Measurements from ENCODE around the gene PSME2.

Gene PSME2

GRCh38 chr14:24179294-24179960, 33.0 kb upstream of the PSME2 start:
- no peak for DNase-seq (ENCODE audit: low spot score)

DNA sequence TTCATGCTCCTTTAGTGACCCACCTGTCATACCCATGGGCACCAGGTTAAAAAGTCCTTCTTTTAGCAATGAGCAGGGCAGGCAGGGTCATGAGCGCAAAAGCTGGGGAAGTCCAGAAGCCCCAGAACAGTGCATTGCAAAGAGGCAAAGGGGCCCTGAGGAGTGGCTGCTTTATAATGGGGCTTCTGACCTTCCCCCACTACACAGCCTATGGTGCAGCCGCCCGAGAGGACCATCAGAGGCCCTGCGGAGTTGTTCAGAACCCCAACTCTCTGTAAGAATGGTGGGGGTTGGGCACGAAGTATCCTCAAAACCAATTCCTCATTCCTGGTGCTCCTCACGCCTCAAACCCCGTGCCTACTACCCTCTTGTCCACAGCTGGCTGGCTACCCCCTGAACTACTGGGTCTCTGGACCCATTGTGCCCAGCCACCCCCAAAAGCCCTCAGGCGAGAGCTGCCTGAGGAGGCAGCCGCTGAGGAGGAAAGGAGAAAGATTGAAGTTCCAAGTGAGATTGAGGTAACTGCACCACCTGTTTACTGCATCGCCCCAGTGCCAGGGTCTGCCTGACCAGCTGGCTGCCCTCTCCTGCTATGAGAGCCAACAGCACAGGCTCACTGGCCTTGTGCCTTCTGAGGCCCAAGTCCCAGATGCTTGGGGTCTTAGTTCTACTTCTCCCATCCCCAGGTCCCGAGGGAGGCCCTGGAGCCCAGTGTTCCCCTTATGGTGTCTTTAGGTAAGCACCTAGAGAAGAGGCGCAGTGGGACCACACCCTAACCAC, 32.2 kb upstream of the PSME2 start:
- DNase-seq (ENCODE audit: low spot score) = no peak

GRCh38 chr14:24177891-24178290, 31.5 kb upstream of the PSME2 start:
- DNase-seq (ENCODE audit: low spot score) = no peak

DNA sequence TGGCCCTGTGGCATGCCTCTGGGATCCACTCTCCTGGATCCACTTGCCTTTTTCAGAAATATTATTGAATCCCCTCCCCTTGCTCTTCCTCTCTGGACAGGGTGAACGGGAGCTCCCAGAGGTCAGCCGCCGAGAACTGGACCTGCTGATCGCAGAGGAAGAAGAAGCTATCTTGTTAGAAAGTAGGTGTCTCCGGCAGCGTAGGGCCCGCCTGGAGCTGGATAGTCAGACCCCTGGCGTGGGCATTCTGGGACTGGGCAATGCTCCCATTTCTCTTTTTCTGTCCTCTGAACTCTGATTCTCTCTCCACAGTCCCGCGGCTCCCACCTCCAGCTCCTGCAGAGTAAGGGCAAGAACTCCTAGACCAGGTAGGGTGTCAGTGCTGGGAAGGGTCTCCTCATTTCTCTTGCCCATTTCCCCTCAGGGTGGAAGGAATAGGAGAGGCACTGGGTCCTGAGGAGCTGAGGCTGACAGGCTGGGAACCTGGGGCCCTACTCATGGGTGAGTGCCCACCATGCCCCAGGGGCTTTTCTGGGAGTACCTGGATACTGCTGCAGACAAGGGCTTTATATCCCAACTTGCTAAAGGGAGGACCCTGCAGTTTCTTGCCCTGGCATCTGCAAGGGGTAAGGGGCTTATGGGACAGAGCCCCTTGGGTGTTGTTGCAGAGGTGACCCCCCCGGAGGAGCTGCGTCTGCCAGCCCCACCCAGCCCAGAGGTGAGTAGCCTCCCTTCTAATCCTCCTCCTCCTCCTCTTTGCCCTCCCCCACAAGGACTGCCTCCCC, 30.8 kb upstream of the PSME2 start:
- DNase-seq (ENCODE audit: low spot score) = no peak

DNA sequence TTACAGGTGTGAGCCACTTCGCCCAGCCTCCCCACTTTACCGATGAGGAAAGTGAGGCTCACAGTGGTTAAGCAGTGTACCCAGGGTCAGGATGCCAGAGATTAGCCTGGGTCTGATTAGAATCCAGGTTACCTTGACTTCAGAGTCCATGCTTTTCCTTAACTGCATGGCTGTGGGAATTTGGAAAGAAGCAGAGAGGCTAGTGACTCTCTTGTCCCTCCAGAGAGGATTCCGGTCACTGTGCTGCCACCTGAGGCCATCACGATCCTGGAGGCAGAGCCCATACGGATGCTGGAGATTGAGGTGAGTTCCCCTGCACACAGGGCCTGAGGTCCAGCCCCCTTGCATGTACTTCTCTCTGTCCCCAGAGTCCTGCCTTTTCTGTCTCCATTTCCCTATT, 30.2 kb upstream of the PSME2 start:
- DNase-seq (ENCODE audit: low spot score) = no peak

- no peak for DNase-seq (ENCODE audit: low spot score)
Measured at GRCh38 chr14:24172871-24173281, 26.5 kb upstream of the PSME2 start.

GRCh38 chr14:24172261-24172860, 26.0 kb upstream of the PSME2 start:
- no peak for DNase-seq (ENCODE audit: low spot score)

DNA sequence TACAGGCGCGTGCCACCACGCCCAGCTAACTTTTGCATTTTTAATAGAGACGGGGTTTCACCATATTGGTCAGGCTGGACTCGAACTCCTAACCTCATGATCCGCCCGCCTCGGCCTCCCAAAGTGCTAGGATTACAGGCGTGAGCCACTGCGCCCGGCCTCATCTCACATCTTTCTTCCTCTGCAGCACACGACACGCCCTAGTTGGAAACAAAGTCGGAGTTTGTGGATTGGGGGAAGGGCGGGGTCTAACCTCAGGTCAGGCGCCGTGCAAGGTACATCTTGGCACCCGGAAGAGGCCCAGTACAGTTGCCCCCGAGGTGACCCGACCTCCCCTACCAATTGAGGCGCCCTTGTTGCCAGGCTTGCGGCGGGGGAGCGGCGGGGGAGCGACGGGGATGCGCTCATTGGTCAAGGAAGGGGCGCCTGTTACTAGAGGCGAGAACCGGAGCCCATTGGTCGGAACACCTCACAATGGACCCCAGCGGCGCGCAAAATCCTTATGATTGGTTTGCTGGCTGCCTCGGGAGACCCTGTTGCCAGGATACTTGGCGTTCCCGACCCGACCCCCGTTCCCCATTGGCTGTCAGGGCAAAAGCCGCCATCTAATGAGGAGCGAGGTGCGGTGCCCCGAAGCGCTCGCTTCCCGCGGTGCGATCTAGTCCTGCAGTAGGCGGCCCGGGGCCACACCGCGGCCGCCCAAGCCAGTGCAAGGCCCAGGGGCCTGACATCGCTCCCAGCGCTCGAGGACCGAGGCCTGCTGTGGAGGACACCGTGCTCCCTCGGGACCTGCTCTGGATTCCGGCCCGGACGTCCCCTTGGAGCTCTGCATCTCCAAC, 25.2 kb upstream of the PSME2 start, which contains the start of gene REC8:
Gene REC8, plus strand, starts transcription at position 659 of the 839 bp plus-strand sequence. CDS start 473 bp downstream, outside the sequence.
- DNase-seq (ENCODE audit: low spot score) = peak; percentile 92

DNA sequence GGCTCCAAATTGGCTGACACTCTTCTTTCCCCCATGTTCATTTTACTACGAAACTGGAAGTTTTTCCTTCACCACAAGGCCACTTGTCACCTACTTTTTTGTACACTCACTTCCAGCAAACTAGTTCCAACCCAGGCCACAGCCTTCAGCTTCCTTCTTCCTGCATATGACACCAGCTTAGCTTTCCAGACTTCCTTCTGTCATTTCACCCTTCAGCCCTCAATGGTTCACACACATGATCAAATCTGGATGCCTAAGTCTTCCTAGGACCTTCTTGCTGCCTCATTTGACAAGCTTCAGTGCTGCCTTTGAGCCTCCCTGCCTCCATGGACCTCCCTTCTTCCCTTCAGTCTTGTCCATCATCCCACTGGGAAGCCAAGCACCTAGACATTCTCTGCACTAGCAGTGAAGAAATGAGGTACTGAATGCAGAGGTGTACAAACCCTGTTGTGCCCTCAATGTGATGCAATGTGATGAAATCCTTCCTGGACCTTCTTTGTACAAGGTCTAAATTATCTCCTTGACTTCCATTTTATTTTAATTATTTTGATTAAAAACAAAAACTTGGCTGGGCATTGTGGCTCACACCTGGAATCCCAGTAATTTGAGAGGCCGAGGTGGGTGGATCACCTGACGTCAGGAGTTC, 21.2 kb upstream of the PSME2 start:
- no peak for DNase-seq (ENCODE audit: low spot score)

DNA sequence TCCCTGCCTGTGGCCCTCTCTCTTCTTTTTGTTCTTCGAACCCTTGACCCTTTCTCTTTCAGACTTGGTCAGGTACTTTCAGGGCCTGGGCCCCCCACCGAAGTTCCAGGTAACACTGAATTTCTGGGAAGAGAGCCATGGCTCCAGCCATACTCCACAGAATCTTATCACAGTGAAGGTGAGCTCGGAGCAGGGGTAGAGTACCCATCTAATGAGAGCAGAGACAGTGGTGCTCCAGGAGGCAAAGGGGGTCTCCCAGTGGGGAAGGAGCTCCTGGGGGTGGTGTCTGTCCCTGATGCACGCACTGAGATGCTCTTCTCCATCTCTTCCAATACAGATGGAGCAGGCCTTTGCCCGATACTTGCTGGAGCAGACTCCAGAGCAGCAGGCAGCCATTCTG, 19.4 kb upstream of the PSME2 start:
- no peak for DNase-seq (ENCODE audit: low spot score)

DNA sequence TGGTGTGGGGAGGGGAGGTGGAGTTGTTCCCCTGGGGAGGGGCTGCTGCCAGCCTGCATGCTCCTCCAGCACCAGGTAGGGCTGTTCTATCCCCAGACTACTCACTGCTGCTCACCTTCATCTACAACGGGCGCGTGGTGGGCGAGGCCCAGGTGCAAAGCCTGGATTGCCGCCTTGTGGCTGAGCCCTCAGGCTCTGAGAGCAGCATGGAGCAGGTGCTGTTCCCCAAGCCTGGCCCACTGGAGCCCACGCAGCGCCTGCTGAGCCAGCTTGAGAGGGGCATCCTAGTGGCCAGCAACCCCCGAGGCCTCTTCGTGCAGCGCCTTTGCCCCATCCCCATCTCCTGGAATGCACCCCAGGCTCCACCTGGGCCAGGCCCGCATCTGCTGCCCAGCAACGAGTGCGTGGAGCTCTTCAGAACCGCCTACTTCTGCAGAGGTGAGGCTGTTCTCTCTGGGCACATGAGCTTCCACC, 18.1 kb upstream of the PSME2 start:
- no peak for DNase-seq (ENCODE audit: low spot score)

- no peak for DNase-seq (ENCODE audit: low spot score)
Measured at GRCh38 chr14:24162093-24162492, 15.7 kb upstream of the PSME2 start.

GRCh38 chr14:24160850-24161804, 14.7 kb upstream of the PSME2 start, which contains the start of gene IRF9:
IRF9 (plus strand) TSS chr14:24161265; CDS start chr14:24162145, 880 bp downstream.
- DNase-seq (ENCODE audit: low spot score) = peak; percentile 96

DNA sequence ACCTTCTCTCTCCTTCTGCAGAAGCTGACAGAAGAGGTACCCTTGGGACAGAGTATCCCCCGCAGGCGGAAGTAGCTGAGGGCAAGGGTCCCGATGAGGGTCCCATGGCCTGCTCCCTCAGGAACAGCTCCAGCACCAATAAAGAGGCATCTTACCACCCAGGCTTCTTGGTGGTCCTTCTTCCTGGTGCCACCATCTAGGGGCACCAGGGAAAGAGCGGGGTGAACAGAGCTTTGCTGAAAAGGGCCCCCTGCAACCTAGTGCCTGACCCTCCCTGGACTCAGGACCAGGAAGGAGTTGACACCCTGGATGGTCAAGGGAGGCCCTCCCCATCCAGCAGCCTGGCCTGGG, 14.1 kb upstream of the PSME2 start:
- DNase-seq (ENCODE audit: low spot score) = no peak

DNA sequence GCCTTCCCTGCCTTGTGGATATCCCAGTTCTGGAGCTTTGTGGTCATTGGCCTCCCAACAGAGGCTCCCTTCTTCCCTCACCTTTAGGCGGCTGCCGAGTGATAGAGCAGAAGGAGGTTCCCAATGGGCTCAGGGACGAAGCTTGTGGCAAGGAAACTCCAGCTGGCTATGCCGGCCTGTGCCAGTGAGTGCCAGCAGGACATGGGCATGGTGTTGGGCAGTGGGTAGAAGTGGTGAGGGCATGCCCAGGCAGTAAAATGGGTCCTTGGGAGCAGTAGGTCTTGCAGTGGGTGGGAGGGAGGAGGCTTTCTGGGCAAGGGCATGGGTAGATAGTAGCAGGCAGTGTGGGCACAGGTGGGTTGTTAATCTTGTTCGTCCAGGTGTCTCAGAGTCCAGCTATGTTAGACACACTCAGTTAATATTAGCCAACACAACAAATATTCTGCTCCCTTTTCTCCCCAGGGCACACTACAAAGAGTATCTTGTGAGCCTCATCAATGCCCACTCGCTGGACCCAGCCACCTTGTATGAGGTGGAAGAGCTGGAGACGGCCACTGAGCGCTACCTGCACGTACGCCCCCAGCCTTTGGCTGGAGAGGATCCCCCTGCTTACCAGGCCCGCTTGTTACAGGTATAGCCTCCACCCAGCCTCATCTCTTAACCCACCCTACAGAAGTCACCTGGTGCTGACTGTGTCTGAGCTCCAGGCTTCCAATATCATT, 13.5 kb upstream of the PSME2 start:
- no peak for DNase-seq (ENCODE audit: low spot score)

DNA sequence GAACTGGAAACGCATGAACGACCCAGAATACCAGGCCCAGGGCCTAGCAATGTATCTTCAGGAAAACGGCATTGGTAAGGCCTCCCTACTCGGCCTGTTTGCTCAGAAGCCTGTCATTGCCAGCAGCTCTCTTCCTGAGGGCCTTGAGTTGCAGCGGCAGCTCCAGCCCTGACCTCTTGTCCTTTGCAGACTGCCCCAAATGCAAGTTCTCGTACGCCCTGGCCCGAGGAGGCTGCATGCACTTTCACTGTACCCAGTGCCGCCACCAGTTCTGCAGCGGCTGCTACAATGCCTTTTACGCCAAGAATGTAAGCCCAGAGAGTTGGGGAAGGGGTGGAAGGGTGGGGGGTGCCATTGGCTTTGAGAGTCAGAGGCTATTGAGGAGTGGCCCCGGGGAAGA, 10.9 kb upstream of the PSME2 start:
- DNase-seq (ENCODE audit: low spot score) = no peak

DNA sequence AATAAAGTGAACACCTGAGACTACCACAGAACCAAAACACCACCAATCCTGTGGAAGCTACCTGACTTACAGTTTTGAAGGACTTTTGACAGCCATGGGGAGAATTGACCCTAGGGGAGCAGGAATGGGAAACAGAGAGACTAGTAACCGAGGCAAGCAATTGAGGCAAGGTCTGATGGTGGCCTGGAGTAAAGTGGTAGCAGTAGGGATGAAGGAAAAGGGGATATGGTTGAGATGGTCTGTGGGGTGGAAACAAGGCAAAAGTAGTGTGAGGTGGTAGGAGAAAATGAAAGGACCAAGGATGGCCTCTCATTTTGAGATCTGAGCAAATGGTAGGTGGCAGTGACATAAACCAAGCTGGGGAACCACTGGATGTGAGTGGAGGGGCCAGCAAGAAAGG, 10.4 kb upstream of the PSME2 start:
- no peak for DNase-seq (ENCODE audit: low spot score)

DNA sequence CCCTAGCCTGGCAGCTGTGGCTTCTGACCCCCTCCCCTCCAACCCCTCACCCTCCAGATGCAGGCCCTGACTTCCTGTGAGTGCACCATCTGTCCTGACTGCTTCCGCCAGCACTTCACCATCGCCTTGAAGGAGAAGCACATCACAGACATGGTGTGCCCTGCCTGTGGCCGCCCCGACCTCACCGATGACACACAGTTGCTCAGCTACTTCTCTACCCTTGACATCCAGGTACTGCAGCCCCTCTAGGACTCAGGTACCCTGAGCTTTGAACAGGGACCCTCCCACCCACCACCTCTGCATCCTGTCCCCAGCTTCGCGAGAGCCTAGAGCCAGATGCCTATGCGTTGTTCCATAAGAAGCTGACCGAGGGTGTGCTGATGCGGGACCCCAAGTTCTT, 8.7 kb upstream of the PSME2 start:
- DNase-seq (ENCODE audit: low spot score) = no peak
